Hindlimb muscle (tissue), 1 donor: ENCODE results near the gene ORAI1. TPM values are rescaled to one million over a fixed set of nuclear protein-coding genes. Genes with fewer than 3 reads are reported as not detected.
"Not testable (repeated sequence)": the region's sequence is repeated elsewhere in the genome, so short reads cannot be mapped to it uniquely, and the experiment has no call there.

ENCODE experiments used
- DNase-seq: peaks from one replicate; pipeline ENCODE4 v3.0.0-alpha.2; 2013
- polyA plus RNA-seq: library from polyadenylated mRNA; unstranded; fragments of 120-200 nt; gene quantifications from one replicate; pipeline ENCODE4 v1.2.1, GENCODE V29; 2013; ENCODE audit not compliant: insufficient read length

The ORAI1 gene
- polyA plus RNA-seq, 1 donor, result 44.8 TPM

GRCh38 chr12:121608301-121608700 is 18.0 kb upstream of the ORAI1 start:
- no peak for DNase-seq

GRCh38 chr12:121610239-121611149 is 15.8 kb upstream of the ORAI1 start:
- no peak for DNase-seq

- no peak for DNase-seq
Measured at GRCh38 chr12:121611306-121611705, 15.0 kb upstream of the ORAI1 start.

DNA sequence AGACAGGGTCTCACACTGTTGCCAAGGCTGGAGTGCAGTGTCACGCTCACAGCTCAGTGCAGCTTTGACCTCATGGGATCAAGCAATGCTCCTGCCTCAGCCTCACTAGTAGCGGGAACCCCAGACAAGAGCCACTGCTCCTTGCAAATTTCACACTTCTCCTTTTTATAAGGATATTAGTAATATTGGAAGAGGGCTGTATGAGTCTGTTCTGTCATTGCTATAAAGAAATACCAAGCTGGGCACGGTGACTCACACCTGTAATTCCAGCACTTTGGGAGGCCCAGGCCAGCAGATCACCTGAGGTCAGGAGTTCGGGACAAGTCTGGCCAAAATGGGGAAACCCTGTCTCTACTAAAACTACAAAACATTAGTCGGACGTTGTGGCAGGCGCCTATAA is 12.9 kb upstream of the ORAI1 start:
- no peak for DNase-seq

GRCh38 chr12:121614872-121615467 is 11.4 kb upstream of the ORAI1 start:
- no peak for DNase-seq

DNA sequence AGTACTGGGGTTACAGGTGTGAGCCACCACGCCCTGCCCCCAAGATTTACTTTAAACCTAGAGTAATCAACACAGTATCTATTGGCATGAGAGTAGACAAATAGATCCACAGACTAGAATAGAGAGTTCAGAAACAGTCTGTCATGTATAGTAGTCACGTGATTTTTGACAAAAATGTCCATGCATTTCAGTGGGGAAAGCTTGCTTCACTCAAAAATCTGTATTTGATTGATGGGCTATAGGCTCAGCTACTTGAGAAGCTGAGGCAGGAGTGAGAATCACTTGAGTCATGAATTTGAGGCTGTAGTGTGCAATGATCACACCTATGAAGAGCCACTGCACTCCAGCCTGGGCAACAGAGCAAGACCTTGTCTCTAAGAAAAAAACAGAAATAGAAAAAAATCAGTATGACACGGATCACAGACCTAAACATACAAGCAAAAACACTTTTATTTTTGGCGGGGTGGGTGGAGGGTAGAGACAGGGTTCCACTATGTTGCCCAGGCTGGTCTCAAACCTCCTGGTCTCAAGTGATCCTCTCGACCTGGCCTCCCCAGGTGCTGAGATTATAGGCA is 7.6 kb upstream of the ORAI1 start:
- DNase-seq, result no peak

DNA sequence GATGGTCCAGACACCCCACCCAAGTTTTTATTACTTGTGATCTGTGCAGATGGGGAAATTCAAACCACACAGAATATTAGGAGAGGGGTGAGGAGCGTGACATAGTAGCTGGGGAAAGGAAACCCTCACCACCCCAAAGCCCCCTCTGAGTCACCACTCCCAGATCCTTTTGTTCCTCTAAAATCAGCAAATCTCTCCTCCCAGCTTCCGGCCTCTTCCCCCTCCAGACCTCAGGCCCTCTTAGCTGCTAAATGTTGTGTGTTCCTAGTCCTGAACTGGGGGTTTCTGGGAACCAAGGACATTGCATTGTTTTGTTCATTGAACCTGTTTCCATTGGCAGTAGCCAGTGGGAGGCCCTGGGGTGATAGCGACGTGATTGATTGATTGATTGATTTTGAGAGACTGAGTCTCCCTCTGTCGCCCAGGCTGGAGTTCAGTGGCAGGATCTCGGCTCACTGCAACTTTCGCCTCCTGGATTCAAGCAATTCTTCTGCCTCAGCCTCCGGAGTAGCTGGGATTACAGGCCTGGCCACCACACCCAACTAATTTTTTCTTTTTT is 5.9 kb upstream of the ORAI1 start:
- DNase-seq, result no peak

DNA sequence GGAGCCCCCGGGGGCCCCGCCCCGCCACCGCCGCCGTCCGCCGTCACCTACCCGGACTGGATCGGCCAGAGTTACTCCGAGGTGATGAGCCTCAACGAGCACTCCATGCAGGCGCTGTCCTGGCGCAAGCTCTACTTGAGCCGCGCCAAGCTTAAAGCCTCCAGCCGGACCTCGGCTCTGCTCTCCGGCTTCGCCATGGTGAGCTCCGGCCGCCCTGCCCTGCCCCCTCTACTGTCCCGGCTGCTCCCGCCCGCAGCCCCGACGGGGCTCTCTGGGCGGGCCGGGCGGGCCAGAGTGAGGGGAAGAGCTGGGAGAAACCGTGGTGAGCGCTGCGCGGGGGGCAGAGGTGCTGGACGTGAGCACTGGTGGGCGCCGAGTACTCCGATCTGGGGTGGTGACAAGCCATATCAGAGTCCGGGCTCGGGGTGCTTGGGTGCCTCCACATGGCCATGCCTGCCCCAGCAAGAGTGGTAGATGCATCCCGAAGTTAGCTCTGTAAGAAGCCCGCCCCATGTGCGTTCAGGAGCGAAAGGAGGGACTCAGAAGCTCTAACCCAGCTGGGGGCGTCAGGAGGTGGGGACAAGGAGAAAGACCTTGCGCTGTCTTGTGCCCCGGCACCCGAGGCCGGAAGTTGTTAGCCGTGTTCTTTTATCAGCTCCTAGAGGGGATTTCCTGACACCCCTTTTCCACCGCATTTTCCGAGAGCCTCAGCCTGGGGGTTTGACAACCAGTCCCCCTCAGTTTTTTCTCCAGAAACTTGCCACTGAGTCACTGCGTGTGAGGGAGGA is 717 bp downstream of the ORAI1 start:
- peak; percentile 56 for DNase-seq

GRCh38 chr12:121628037-121628436 is 1.7 kb downstream of the ORAI1 start:
- DNase-seq, result no peak

DNA sequence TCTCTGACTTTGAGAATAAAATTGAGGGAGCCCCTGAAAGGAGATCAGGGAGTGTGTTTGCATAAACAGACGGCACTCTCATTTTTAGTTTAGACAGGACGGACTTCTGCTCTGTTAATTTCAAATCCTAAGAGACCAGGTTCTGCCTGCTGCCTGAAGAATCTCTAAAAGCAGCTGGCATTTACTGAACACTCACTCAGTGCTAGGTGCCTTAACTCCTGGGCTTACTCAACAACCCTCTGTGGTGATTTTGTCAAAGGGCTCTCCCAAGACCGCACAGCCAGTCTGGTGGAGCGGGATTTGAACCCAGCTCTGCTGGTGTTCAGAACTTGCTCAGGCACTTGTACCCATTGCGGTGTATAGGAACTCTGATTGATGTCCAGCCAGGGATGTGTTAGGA is 2.2 kb downstream of the ORAI1 start:
- no peak for DNase-seq

DNA sequence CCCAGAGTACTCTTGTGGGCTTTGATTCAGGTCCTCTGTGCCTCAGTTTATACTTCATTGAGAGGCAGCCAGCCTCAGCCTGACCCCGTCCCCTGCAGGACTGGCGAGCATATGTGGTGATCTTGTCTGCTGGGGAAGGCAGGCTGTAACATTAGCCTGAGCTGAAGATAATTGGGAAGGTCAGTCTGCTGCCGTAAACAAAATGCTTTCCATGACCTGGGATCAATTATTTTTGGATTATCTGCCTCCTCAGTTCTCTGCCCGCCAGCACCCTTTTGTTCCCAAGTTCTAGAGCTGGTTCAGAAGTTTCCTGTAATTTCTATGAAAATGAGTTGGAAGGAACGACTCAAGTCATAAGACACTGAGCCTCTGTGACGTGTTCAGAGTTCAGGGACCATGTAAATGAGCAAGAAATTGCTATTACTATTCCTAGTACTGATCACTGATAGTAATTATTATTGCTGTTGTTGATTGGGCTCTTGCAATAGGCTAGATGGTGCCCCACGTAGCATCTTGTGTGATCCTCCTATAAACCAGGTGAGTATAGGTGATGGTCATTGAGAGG is 4.5 kb downstream of the ORAI1 start:
- DNase-seq, result no peak

DNA sequence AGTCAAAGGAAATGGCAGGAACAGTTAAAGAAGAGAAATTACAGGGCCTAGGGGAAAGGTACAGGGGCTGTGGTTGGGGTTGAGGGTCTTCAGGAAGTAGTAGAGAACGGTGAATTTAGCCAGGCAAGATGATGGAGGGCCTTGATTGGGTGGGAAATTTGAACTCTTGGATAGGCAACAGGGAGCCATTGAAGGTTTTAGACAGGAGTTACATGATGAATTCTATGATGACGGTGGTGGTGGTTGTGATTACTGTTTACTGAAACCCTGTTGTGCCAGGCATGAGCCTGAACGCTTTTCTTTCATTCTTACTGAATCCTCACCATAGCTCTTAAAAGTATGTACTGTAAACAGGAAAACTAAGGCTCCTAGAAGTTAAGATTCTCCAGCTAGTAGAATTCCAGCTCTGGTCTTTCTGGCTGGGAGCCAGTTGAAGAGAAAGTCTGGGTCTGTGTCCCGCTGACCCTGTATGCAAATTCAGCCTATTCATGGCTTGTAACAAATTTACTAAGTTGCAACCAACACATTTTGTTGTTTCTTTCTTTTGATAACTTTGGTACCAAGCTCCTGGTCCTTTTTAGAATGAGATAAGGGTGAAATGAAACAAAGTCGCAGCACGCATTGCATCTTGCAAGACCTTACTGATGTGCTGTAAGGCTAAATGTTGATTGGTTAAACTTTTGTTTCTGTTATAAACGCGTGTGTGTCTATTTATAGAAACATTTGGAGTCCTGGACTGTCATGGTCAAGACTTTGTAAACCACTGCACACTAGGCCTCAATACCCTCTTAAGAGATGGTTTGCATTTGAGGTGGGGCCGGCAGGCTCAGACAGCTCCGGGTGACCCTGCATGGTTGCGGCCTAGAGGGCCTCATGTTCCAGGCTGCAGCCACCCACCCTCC is 6.0 kb downstream of the ORAI1 start:
- DNase-seq, result no peak

DNA sequence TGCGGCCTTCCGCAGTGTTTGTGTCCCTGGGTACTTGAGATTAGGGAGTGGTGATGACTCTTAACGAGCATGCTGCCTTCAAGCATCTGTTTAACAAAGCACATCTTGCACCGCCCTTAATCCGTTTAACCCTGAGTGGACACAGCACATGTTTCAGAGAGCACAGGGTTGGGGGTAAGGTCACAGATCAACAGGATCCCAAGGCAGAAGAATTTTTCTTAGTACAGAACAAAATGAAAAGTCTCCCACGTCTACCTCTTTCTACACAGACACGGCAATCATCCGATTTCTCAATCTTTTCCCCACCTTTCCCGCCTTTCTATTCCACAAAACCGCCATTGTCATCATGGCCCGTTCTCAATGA is 7.5 kb downstream of the ORAI1 start:
- not testable (repeated sequence) for DNase-seq

GRCh38 chr12:121634836-121635235 is 8.5 kb downstream of the ORAI1 start:
- DNase-seq, result no peak

DNA sequence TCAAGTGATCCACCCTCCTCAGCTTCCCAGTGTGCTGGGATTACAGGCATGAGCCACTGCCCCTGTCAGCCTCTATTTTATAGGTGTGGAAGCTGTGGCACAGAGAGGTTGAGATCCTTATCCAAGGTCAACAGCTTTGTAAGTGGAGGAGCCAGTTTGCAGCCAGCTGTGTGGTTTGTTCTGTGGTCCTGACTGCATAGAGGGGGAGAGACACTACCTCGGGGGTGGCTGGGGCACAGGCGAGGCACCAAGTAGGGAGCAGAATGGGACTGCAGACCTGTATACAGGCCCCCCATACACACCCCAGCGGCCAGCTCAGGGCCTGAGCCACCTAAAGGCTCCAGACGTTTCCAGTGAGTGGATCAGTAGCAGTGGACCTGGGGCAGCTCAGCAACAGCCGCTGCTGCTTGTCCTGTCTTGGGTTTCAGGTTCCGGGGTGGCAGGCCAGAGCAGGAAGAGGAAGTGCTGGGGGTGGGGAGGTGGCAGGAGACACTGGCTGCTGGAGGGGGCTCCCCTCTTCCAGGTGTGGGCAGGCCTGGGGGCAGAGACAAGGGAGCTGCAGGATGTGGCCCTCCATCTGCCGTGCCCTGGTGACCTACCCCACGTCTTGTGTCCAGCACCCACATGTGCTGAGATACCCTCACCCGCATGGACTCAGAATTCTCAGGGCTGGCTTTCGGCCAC is 11.0 kb downstream of the ORAI1 start:
- DNase-seq, result no peak

DNA sequence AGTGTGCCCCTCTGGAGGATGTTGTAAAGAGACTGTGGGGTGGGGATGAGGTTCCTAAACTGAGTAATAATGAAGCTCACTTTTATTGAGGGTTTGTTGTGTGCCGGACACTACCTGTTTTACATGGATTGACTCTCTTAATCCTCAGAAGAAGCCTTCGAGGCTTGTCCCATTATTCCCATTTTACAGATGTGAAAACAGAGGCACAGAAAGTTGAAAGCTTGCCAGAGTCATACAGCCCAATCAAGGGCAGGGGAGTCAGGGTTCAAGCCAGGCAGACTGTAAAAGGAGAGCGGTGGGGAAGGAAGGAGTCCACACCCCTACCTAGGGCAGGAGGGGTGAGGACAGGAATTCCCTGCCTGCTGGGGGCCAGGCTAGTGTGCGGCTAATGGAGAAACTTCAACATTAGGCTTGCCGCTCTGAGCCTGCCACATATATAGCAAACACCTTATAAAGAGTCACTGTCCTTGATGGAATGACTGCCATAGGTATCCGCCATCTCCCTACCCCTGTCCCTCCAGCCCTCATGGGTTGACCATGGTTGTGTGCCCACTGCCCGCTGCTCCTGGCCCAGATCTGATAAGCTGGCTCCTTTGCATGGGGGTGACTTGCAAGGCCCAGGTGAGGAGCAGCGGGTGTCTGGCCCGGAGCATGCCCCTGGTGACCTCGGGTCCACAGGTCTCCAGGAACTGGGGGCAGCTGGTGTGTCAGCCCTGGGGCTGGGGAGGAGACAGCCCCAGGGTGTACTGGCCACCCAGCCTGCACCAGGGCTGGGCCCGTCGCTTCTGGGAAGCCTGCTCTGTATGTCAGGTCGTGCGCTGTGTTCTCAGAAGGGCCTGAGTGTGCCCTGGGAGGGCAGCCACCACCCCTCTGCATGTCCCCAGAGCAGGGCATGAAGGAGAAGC is 12.2 kb downstream of the ORAI1 start:
- DNase-seq, result no peak

DNA sequence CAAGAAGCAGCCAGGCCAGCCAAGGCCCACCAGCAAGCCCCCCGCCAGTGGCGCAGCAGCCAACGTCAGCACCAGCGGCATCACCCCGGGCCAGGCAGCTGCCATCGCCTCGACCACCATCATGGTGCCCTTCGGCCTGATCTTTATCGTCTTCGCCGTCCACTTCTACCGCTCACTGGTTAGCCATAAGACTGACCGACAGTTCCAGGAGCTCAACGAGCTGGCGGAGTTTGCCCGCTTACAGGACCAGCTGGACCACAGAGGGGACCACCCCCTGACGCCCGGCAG is 15.0 kb downstream of the ORAI1 start:
- DNase-seq, result no peak

GRCh38 chr12:121648458-121649028 is 22.2 kb downstream of the ORAI1 start:
- DNase-seq, result no peak

DNA sequence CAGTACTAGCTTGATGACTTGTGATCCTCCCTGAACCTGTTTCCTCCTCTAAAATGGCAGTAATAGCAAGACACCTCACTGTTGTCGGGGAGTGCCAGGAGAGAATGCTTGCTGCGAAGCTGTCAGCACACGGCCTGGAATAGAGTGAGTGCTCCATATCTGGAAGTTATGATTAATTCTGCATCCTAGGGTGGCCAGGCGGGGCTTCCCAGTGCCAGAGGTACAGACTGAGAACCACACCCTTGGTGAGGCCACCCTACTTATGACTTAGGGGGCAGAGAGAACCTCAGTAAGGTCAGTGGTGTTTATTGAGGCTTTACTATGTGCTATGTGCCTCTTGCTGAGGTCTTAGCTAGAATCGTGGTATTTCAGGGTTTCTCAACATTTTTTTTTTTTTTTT is 23.0 kb downstream of the ORAI1 start:
- DNase-seq, result no peak
